Central memory CD8-positive, alpha-beta T cell (primary cell): ENCODE data around the gene GAGE12J.
"Not testable (repeated sequence)": the region's sequence is repeated elsewhere in the genome, so short reads cannot be mapped to it uniquely, and the experiment has no call there.

ENCODE experiments used
- ATAC-seq: fragments of 150-1000 bp; cut with Tn5 transposase; replicated peaks from 2 replicates; pipeline ENCODE4 v1.10.0; 2022; ENCODE audit warnings: mild to moderate bottlenecking, moderate FRiP score, moderate number of reproducible peaks; ENCODE audit not compliant: poor library complexity, severe bottlenecking; ENCODE audit errors: extremely low read depth
- DNase-seq, 2 donors: peaks; one replicate each; pipeline ENCODE4 v3.0.0; 2021; ENCODE audit warnings: low spot score in 2 of 2
- H3K27ac Mint-ChIP-seq: one replicate; pipeline ENCODE4 v1.8.0; 2022; ENCODE audit warnings: low read depth, mild to moderate bottlenecking, moderate library complexity, mixed read lengths
- H3K27me3 Mint-ChIP-seq: one replicate; pipeline ENCODE4 v1.8.0; 2022; ENCODE audit warnings: mixed read lengths
- H3K36me3 Mint-ChIP-seq: one replicate; pipeline ENCODE4 v1.8.0; 2022; ENCODE audit warnings: mild to moderate bottlenecking, moderate library complexity, mixed read lengths; ENCODE audit not compliant: insufficient read depth
- H3K4me1 Mint-ChIP-seq: one replicate; pipeline ENCODE4 v1.8.0; 2022; ENCODE audit warnings: mixed read lengths
- H3K4me3 Mint-ChIP-seq: one replicate; pipeline ENCODE4 v1.8.0; 2022; ENCODE audit warnings: mild to moderate bottlenecking, moderate library complexity, mixed read lengths
- H3K9me3 Mint-ChIP-seq: one replicate; pipeline ENCODE4 v1.8.0; 2022; ENCODE audit warnings: mixed read lengths

Gene GAGE12J, protein sequence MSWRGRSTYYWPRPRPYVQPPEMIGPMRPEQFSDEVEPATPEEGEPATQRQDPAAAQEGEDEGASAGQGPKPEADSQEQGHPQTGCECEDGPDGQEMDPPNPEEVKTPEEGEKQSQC

DNA sequence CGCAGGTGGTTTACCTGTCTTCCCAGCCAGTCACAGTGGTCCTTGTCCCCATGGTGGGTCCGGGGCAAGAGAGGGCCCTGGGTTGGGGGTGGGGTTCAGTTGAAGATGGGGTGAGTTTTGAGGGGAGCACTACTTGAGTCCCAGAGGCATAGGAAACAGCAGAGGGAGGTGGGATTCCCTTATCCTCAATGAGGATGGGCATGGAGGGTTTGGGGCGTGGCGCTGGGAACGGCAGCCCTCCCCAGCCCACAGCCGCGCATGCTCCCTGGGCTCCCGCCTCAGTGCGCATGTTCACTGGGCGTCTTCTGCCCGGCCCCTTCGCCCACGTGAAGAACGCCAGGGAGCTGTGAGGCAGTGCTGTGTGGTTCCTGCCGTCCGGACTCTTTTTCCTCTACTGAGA lies at the start of gene GAGE12J:
Gene GAGE12J, plus strand, starts transcription at position 301 of the 400 bp plus-strand sequence. CDS start 1,157 bp downstream, outside the sequence.
- DNase-seq, ATAC-seq, H3K27ac Mint-ChIP-seq, H3K36me3 Mint-ChIP-seq, H3K9me3 Mint-ChIP-seq, H3K4me1 Mint-ChIP-seq, H3K27me3 Mint-ChIP-seq, H3K4me3 Mint-ChIP-seq: not testable (repeated sequence)

DNA sequence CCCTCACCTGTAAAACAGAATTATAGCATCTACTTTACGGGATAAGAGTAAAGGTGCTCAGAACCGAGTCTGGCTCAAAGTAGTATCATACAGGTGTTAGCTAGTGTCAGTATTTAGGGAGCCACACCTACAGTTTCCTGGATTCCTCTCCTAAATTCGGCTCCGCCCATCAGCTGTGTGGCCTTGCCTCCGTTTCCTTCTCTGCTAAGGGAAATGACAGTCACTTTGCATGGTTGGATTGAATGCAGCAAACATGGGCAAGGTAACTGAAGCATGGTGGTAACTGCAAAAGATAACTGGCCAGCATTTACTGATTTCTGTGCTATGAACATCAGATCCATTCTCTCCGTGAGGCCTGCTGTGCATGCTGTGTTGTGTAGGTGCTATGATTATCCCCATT lies 49.4 kb upstream of the GAGE12J start:
- H3K4me3 Mint-ChIP-seq = peak overlapping the region; percentile 75

DNA sequence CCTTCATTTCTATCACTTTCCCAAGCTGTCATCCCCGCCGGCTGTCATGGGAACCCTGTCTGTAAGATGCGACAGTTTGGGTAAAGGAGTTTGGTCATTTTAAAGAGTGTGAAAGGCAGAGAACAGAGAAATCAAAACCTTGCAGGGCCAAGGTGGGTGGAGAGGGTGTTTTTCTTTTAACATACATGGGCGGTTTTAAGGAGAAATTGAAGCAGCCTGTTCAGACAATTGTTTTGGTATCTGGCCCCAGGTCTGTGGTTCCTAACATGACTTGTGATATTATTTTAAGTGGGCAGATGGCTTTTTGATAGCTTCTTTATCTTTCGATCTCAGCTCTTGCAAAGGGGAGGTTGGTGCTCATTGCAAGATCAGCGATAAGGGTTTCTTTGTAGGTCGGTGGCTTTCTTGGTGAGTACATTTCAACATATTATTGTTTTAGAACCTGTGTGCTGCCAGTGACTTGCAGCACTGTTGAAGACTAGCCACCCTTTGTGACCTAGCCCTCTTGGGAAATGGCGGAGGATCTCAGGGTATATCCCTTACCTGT lies 48.6 kb upstream of the GAGE12J start:
- H3K4me3 Mint-ChIP-seq = peak overlapping the region; percentile 75
- peaks cover 68% of the 10 kb centered on the region for H3K4me1 Mint-ChIP-seq
- ATAC-seq = no peak
- no peaks in the 10 kb centered on the region for H3K9me3 Mint-ChIP-seq
- peak in 1 of 2 donors; percentile 21 for DNase-seq
- H3K27ac Mint-ChIP-seq = peak overlapping the region; percentile 73
- peaks cover 19% of the 10 kb centered on the region for H3K36me3 Mint-ChIP-seq
- H3K27me3 Mint-ChIP-seq = no peaks in the 10 kb centered on the region

More for the DNA sequence above, 49.4 kb upstream of the GAGE12J start:
- Mint-ChIP-seq H3K36me3 (peaks cover 18% of the 10 kb centered on the region), H3K9me3 (no peaks in the 10 kb centered on the region), H3K27ac (peak overlapping the region; percentile 73), H3K4me1 (peaks cover 63% of the 10 kb centered on the region), H3K27me3 (no peaks in the 10 kb centered on the region)
- DNase-seq = no peak
- ATAC-seq = no peak

DNA sequence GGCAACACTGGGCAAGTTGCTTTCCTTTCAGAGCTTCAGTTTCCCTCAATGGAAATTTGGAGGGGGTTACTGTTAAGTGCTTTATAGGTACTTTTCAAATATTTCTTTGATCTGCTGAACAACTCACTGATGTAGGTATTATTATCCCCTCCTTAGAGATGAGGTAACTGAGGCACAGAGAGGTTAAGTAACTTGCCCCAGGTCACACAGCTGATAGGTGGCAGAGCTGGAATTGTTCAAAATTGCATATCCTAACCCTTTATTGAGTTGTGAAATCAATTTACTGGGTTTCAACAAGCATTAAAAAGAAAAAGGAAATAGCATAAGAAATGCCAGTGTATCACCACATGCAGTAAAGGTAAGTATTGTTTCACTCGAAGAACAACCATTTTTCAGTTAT lies 45.6 kb upstream of the GAGE12J start:
- H3K36me3 Mint-ChIP-seq = peaks cover 8% of the 10 kb centered on the region
- DNase-seq = no peak
- no peaks in the 10 kb centered on the region for H3K27me3 Mint-ChIP-seq
- H3K9me3 Mint-ChIP-seq = no peaks in the 10 kb centered on the region
- peaks cover 62% of the 10 kb centered on the region for H3K4me1 Mint-ChIP-seq
- H3K4me3 Mint-ChIP-seq = no peak overlapping the region
- ATAC-seq = no peak
- H3K27ac Mint-ChIP-seq = no peak overlapping the region

DNA sequence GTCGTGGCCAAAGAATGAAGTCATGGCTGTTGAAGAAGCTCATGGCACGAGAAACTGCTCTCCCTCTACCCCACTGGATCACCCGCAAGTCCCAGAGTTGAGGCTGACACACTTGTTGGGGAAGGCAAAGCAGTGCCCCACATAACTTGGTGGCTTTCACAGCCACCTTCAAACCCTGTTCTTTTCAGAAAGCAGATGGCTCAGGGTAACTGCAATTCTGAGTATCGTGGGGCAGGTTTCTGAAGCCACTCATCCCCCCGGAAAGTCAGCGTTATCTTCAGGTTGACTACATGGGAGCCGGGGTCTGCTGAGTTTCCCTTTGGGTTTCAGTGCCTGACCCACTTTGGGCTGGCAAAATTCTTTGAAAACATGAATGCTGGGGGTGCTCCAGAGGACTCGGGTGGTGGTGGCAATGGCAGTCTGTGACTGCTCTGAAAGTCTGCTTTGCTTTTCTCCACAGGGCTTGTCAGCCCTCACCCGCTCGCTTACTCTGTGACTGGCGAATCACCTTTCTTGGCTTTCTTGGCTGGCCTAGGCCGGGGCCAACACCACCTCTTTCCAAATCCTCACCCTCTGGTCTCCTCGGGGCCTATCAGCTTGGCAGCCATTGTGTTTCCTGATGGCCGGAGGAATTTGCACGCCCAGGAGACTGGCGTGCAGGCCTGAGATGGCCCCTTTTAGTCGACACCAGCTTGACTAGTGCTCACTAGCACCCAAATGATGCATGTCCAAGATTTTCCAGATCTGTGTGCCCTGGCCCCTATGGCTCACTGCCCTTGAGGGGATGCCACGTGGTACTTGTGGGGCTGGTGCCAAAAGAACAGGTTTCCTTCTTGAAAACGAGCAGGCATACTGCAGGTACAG lies 44.9 kb upstream of the GAGE12J start:
- peaks cover 59% of the 10 kb centered on the region for H3K4me1 Mint-ChIP-seq
- H3K27me3 Mint-ChIP-seq = no peaks in the 10 kb centered on the region
- H3K36me3 Mint-ChIP-seq = peaks cover 7% of the 10 kb centered on the region
- peak overlapping the region; percentile 44 for H3K27ac Mint-ChIP-seq
- H3K4me3 Mint-ChIP-seq = peak overlapping the region; percentile 59
- DNase-seq (no peak), ATAC-seq (no peak)
- no peaks in the 10 kb centered on the region for H3K9me3 Mint-ChIP-seq

DNA sequence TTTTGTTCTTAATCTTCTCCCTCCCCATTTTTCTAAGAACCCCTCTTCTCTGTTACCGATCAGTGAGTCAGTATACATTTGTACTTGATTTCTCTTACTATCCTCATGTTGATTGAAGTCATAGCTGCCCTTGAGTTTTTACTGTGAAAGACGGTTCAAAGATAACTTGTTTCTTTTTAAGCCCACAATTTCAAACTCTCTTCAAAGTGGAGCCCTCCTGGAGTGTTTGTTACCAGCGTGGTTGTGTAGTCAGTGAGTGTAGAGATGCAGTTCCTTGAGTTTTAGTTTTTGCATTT lies 44.4 kb upstream of the GAGE12J start:
- Mint-ChIP-seq H3K27me3 (no peaks in the 10 kb centered on the region), H3K9me3 (no peaks in the 10 kb centered on the region), H3K27ac (peak overlapping the region; percentile 44), H3K4me3 (peak overlapping the region; percentile 59), H3K36me3 (peaks cover 6% of the 10 kb centered on the region), H3K4me1 (peaks cover 62% of the 10 kb centered on the region)
- no peak for DNase-seq
- no peak for ATAC-seq

DNA sequence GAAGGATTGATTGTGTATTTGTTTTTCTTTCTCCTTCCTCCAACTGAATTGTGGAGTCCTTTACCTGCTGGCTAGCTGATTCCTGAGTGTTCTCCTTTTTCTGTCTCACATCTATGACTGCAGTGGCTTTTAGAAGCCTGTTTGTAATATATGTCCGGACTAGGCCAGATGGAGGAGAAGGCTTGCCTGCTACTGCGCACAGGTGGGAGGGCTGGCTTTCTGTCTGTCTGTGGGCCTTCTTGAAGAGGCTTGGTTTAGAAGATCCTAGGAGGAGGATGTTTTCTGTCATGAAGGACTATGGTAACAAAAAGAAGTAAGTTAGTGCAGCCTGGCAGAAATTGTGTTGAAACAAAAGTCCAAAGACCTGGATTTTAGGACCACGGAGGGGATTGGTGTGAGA lies 43.8 kb upstream of the GAGE12J start:
- H3K27me3 Mint-ChIP-seq = no peaks in the 10 kb centered on the region
- peaks cover 58% of the 10 kb centered on the region for H3K4me1 Mint-ChIP-seq
- peaks cover 4% of the 10 kb centered on the region for H3K36me3 Mint-ChIP-seq
- peak overlapping the region; percentile 44 for H3K27ac Mint-ChIP-seq
- peak overlapping the region; percentile 59 for H3K4me3 Mint-ChIP-seq
- ATAC-seq (no peak), DNase-seq (no peak)
- no peaks in the 10 kb centered on the region for H3K9me3 Mint-ChIP-seq

DNA sequence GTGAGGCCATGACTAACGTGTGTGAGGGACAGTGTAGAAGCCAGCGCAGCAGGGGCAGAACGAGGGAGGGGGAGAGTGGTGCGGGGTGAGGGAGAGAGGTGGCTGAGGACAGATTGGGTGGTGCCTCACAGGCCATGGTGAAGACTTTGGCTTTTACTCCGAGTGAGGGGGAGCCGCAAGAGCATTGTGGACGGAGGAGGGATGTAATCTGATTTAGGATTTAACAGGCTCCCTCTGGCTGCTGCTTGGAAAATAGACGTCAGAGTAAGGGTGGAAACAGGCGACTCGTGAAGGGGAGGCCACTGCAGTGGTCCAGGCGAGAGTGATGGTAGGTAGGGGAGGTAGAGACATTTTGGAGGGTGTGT lies 39.2 kb upstream of the GAGE12J start:
- DNase-seq = no peak
- no peak overlapping the region for H3K27ac Mint-ChIP-seq
- H3K27me3 Mint-ChIP-seq = no peaks in the 10 kb centered on the region
- peaks cover 25% of the 10 kb centered on the region for H3K4me1 Mint-ChIP-seq
- no peaks in the 10 kb centered on the region for H3K9me3 Mint-ChIP-seq
- no peak overlapping the region for H3K4me3 Mint-ChIP-seq
- peaks cover 8% of the 10 kb centered on the region for H3K36me3 Mint-ChIP-seq
- ATAC-seq = no peak

DNA sequence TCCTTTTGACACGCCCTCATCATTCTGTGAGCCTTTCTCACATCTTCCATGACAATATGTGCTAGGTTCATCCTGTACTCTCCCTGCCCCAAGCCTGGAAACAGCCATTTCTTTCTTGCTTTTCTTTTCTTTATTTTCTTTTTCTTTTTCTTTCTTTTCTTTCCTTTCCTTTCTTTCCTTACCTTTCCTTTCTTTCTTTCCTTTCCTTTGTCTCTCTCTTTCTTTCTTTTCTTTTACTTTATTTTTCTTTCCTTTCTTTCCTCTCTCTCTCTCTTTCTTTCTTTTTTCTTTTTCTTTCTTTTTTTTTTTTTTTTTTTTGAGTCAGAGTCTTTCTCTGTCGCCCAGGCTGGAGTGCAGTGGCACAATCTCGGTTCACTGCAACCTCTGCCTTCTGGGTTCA lies 37.6 kb upstream of the GAGE12J start:
- no peaks in the 10 kb centered on the region for H3K9me3 Mint-ChIP-seq
- ATAC-seq (no peak), DNase-seq (no peak)
- peak overlapping the region; percentile 62 for H3K27ac Mint-ChIP-seq
- peaks cover 21% of the 10 kb centered on the region for H3K4me1 Mint-ChIP-seq
- peaks cover 7% of the 10 kb centered on the region for H3K36me3 Mint-ChIP-seq
- H3K27me3 Mint-ChIP-seq = no peaks in the 10 kb centered on the region
- no peak overlapping the region for H3K4me3 Mint-ChIP-seq

DNA sequence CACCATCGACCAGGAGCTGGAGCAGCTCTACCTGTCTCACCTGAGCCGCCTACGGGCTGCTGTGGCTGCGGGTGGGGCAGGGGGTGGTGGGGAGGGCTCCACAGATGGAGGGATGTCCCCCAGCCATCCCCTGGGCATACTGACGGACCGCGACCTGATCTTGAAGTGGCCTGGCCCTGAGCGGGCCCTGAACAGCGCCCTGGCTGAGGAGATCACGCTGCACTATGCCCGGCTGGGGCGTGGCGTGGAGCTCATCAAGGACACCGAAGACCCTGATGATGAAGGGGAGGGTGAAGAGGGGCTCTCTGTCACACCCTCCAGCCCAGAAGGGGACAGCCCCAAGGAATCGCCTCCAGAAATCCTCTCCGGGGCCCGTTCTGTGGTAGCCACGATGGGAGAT lies 35.7 kb upstream of the GAGE12J start:
- DNase-seq (no peak), ATAC-seq (no peak)
- H3K4me1 Mint-ChIP-seq = peaks cover 21% of the 10 kb centered on the region
- peaks cover 4% of the 10 kb centered on the region for H3K36me3 Mint-ChIP-seq
- no peaks in the 10 kb centered on the region for H3K27me3 Mint-ChIP-seq
- H3K9me3 Mint-ChIP-seq = no peaks in the 10 kb centered on the region
- no peak overlapping the region for H3K27ac Mint-ChIP-seq
- H3K4me3 Mint-ChIP-seq = no peak overlapping the region

DNA sequence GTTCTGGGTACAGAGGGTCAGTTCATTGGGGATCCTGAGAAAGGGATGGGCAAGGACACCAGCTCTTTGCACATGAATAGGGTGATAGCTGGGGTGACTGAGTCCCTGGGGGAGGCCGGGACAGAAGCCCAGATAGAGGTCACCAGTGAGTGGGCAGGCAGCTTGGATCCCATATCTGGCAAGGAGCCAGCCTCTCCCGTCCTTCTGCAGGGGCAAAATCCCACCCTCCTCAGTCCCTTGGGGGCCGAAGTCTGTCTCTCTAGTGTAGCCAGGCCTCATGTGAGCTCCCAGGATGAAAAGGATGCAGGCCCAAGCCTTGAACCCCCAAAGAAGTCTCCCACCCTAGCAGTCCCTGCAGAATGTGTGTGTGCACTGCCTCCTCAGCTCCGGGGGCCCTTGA lies 35.3 kb upstream of the GAGE12J start:
- H3K27ac Mint-ChIP-seq = no peak overlapping the region
- no peaks in the 10 kb centered on the region for H3K27me3 Mint-ChIP-seq
- no peak for ATAC-seq
- peaks cover 4% of the 10 kb centered on the region for H3K36me3 Mint-ChIP-seq
- H3K4me3 Mint-ChIP-seq = no peak overlapping the region
- no peak for DNase-seq
- no peaks in the 10 kb centered on the region for H3K9me3 Mint-ChIP-seq
- peaks cover 22% of the 10 kb centered on the region for H3K4me1 Mint-ChIP-seq

DNA sequence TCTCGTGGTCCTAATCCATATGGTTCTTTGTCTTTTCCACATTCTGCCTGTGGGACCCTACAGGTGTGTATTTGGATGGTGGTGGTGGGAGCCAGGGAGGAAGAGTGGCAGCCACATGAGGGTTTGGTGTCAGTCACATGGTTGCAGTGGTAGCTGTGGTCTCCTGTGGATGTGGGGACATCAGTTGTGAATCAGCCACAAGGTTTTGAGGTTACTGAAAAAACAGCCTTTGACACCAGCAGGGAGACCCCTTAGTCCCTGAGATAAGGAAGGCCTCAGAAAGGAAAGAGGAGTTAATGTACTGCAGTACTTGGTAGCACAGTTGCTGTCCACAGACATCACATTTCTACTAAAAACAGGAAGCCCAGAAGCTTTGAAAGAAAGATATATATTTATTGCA lies 34.2 kb upstream of the GAGE12J start:
- peaks cover 23% of the 10 kb centered on the region for H3K4me1 Mint-ChIP-seq
- H3K4me3 Mint-ChIP-seq = no peak overlapping the region
- peaks cover 4% of the 10 kb centered on the region for H3K36me3 Mint-ChIP-seq
- H3K27me3 Mint-ChIP-seq = no peaks in the 10 kb centered on the region
- no peak for ATAC-seq
- H3K9me3 Mint-ChIP-seq = no peaks in the 10 kb centered on the region
- no peak for DNase-seq
- H3K27ac Mint-ChIP-seq = no peak overlapping the region

DNA sequence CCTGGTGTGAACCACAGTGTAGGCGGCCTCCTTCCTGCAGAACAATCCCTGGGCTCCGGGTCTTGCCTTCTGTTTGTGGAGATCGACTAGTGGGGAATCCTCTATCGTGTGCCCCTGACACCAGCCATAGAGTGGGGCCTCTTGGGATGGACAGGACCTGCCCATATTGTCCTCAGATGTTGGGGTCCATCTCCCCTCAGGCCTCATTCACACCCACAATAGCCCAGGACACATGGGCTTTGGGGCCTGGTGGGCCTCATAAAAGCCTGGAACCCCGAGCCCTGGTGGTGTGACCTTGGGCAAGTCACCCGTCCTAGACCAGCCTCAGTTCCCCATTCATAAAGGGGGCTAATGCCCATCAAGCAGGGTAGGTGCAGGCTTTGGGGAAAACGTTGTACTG lies 31.6 kb upstream of the GAGE12J start:
- ATAC-seq = no peak
- Mint-ChIP-seq H3K27ac (no peak overlapping the region), H3K9me3 (no peaks in the 10 kb centered on the region), H3K4me1 (peaks cover 23% of the 10 kb centered on the region), H3K27me3 (no peaks in the 10 kb centered on the region), H3K4me3 (no peak overlapping the region), H3K36me3 (no peaks in the 10 kb centered on the region)
- no peak for DNase-seq
